NCI-H2081 (cell line): ENCODE measurements around the gene MRPL24.
A peak's percentile ranks its signal among the peaks of the same experiment; 100 is the strongest.

Experiments used
- DNase-seq, 2 experiments: peaks; one replicate each; lab custom pipeline; 2025; lab: John Stamatoyannopoulos, UW

The MRPL24 gene

GRCh38 chr1:156692441-156692924 lies 48.4 kb downstream of the MRPL24 start:
- DNase-seq = no peak

DNA sequence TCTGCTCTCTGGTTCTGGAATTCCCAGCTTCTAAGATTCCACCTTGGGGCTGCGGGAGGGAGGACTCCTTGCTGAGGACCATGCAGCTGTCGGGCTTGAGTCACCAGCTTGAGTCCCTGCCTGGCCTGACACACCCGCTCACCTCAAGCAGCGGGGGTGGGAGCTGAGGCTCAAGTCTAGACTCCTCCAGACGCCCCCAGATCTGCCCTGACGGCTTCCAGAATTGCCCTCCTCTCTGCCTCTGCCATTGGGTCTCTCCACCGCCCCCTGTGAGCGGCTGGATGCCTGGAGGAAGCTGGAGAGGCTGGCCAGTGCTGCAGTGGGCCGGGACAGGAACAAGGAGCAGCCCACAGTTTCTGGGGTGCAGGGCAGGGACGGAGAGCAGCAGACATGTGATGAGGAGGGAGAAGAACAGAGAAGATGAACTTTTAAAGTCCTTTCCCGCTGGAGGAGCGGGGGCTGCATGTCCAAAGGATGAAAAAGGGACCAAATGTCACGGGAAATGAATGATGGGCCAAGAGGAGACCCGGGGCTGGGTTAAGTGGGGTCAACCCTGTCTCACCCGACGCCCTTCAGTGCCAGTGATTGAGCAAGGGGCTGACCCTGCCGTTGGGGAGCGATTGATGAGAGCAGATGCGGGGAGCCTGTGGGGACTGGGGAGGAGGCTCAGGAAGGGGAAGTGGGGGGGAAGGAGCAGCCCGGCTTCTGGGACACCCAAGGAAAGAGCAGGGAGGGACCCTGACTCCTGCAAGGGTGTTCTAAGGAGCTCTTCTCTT lies 49.0 kb downstream of the MRPL24 start:
- DNase-seq = no peak

- no peak for DNase-seq
Measured at GRCh38 chr1:156691191-156691590, 49.7 kb downstream of the MRPL24 start.

GRCh38 chr1:156690675-156691036 lies 50.2 kb downstream of the MRPL24 start:
- DNase-seq = no peak

DNA sequence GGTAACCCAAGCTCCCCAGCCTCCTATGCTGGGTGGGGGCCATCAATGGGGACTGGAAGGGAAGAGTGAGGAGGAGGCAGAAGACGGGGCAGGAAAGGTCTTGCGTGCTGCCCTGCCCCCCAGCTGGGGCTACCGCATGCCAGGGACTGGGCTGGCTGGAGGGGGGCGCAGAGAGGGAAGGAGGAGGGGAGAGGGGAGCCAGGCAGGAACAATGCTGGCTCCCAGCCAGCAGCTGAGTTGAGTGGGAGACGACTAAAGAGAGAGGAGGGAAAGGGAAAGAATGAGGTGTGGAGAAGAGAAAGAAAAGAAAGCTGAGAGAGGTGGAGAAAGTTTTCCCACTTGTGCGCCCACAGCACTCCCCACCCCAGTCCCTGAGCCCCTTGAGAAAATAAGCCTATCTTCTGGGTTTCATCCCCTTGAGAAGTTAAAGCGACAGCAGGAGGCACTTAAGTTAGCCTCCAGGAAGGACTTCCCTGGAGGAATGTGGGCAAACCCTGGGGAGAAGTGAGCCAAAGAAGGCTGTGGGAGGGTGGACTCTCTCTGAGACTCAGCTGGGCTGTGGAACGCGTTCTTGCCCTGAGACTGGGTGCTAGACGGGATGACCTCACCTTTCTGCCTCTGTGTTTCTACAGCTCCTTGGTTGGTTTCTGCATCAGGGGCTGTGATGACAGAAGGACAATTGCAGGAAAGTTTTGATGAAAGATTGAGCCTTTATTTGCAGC lies 50.8 kb downstream of the MRPL24 start:
- DNase-seq = no peak

DNA sequence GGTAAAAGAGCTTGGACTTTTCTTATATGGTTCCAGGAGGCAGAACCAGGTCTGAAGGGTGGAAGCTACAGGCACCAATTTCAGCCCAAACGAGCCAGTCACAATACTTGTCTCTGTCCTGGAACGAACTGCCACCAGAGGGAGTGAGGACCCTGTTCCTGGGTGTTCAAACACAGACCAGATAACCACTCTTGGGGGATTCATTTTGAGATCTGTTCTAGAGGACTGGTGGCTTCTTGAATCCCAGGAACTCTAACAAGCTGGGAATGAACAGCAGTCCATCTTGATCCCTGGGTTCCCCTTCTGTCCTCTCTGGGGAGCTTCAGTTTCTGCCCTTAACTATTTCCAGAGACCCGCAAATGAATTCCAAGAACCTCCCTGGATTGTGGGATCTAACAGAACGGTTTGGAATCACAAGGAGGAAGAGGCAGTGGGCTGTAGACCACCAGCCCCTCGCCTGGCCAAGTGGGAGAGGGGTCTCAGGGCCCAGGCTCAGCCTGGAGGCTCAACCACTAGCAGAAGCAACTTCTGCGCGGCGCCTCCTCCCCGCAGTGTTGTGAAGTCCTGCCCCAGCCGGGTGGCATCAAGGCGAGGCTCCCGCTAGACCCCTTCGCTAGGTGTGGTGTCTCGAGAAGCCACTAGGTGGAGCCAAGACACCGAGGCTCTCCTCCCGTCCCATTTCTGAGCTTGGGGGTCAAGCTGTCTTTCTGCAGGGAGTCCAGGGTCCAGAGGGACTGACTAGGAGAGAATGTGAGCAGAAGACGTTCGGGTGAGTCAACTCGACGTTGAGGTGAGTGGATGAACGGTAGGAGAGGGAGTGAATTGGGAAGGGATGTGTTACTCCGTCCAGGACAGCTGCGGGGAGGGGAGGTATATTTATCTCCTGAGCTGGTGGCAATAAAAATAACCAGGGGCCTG lies 51.6 kb downstream of the MRPL24 start:
- peak; percentile 78 to 81 for DNase-seq
